ENCODE data around the gene CLEC1B.

DNA sequence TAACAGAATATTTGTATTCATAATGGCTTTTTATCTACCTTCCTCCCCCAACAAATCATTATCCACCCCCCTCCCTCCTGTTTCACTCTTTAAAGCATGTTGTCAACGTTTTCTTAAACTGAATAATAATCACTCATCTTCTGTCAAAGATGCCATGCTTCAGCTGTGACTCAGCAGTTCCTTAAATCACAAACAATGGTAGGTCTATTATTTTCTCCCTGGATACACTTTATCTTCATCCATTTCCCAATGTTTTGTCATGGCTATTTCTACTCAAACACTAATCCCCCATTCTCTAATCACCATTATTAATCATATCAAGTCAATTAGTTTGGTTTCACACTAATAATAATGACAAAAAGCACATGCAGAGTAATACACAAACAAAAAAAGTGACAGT, 18.0 kb upstream of the CLEC1B start:
- no peak for TF ChIP-seq EZH2 (IDR thresholded peaks at IDR 0.05; ENCODE audit: insufficient read depth, low read length)
- TF ChIP-seq, protein P1, sequence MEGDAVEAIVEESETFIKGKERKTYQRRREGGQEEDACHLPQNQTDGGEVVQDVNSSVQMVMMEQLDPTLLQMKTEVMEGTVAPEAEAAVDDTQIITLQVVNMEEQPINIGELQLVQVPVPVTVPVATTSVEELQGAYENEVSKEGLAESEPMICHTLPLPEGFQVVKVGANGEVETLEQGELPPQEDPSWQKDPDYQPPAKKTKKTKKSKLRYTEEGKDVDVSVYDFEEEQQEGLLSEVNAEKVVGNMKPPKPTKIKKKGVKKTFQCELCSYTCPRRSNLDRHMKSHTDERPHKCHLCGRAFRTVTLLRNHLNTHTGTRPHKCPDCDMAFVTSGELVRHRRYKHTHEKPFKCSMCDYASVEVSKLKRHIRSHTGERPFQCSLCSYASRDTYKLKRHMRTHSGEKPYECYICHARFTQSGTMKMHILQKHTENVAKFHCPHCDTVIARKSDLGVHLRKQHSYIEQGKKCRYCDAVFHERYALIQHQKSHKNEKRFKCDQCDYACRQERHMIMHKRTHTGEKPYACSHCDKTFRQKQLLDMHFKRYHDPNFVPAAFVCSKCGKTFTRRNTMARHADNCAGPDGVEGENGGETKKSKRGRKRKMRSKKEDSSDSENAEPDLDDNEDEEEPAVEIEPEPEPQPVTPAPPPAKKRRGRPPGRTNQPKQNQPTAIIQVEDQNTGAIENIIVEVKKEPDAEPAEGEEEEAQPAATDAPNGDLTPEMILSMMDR (IDR thresholded peaks at IDR 0.05; ENCODE audit: insufficient read depth, low read depth, low read length), result no peak
